CD4-positive, alpha-beta T cell (primary cell): Measurements from ENCODE around the gene DEF6. TPM values are rescaled to one million over a fixed set of nuclear protein-coding genes. Genes with fewer than 3 reads are reported as not detected.

ENCODE experiments used
- ATAC-seq: fragments of 200-7000 bp; cut with Tn5 transposase; one replicate; pipeline ENCODE4 v1.10.0; 2022; ENCODE audit warnings: mild to moderate bottlenecking; ENCODE audit not compliant: poor library complexity
- CTCF ChIA-PET: fragments of 350-600 bp; sonication (Branson Sonifier 250); formaldehyde crosslinking; loops from one replicate; lab custom pipeline; 2021; ENCODE audit warnings: antibody characterized with exemption, inconsistent platforms; lab: Charles Lee
- POLR2A ChIA-PET: fragments of 350-600 bp; sonication (Branson Sonifier 250); formaldehyde crosslinking; loops from one replicate; lab custom pipeline; 2021; ENCODE audit warnings: antibody characterized with exemption, inconsistent platforms; lab: Charles Lee
- DNase-seq, 14 experiments: peaks; one replicate each; pipeline ENCODE4 v3.0.0-alpha.2; 2013 to 2020; ENCODE audit warnings: mixed read lengths in 2 of 14
- H3K27ac ChIP-seq, 2 donors: one replicate each; pipeline versions ENCODE4 v1.5.1 to v1.7.0; 2013; ENCODE audit warnings: low read length in 2 of 2, low read depth in 1 of 2, mild to moderate bottlenecking in 1 of 2
- H3K27me3 ChIP-seq, 2 experiments: 1 replicate in 1 of 2; 2 replicates in 1 of 2; pipeline versions ENCODE4 v1.6.1 to v1.7.0; 2013; ENCODE audit warnings: low read length in 2 of 2, control low read depth in 1 of 2, mild to moderate bottlenecking in 1 of 2, moderate library complexity in 1 of 2; ENCODE audit not compliant: insufficient read depth in 2 of 2, control insufficient read depth in 1 of 2
- H3K36me3 ChIP-seq: one replicate; pipeline ENCODE4 v1.6.1; 2013; ENCODE audit warnings: low read length, control low read depth; ENCODE audit not compliant: insufficient read depth
- H3K4me1 ChIP-seq: one replicate; pipeline ENCODE4 v1.6.1; 2013; ENCODE audit warnings: low read length, control low read depth; ENCODE audit not compliant: insufficient read depth
- H3K4me3 ChIP-seq: one replicate; pipeline ENCODE4 v1.5.1; 2013; ENCODE audit warnings: mild to moderate bottlenecking, low read length, moderate library complexity
- H3K9me3 ChIP-seq, 2 experiments: 1 replicate in 1 of 2; 2 replicates in 1 of 2; pipeline versions ENCODE4 v1.6.1 to v1.7.0; 2013; ENCODE audit warnings: low read length in 2 of 2, mild to moderate bottlenecking in 2 of 2, control low read depth in 1 of 2, moderate library complexity in 1 of 2; ENCODE audit not compliant: control insufficient read depth in 1 of 2, insufficient read depth in 1 of 2
- H3K27ac Mint-ChIP-seq: one replicate; pipeline ENCODE4 v1.8.0; 2020; ENCODE audit warnings: mixed read lengths
- H3K27me3 Mint-ChIP-seq: one replicate; pipeline ENCODE4 v1.8.0; 2021; ENCODE audit warnings: mixed read lengths
- H3K36me3 Mint-ChIP-seq: one replicate; pipeline ENCODE4 v1.8.0; 2021; ENCODE audit warnings: low read depth, mixed read lengths
- H3K4me1 Mint-ChIP-seq: one replicate; pipeline ENCODE4 v1.8.0; 2021; ENCODE audit warnings: low read depth, mixed read lengths
- H3K4me3 Mint-ChIP-seq: one replicate; pipeline ENCODE4 v1.8.0; 2020; ENCODE audit warnings: mild to moderate bottlenecking, mixed read lengths
- H3K9me3 Mint-ChIP-seq: one replicate; pipeline ENCODE4 v1.8.0; 2020; ENCODE audit warnings: mixed read lengths
- intact Hi-C, 2 experiments: fragments of 100-400 bp; cut with DNase I in 1 of 2; cut with micrococcal nuclease in 1 of 2; formaldehyde crosslinking; loops; one replicate each; pipeline versions ENCODE4 v1.15.1 to v1.9.0; 2023 to 2025; cut with DNase I, micrococcal nuclease
- total RNA-seq, 174 experiments: library from RNA in 2 of 174; stranded (reverse) in 2 of 174; gene quantifications; one replicate each; pipeline ENCODE4 v1.2.3 and lab custom pipeline; 2021 to 2026
- TF ChIP-seq, protein P1 (sequence below): fragments of 200-600 bp; IDR thresholded peaks from one replicate; pipeline ENCODE4 v1.8.0; 2022; ENCODE audit warnings: antibody characterized with exemption, mild to moderate bottlenecking

DEF6 gene
- total RNA-seq, 2 experiments from 2014 or later = 209 to 212 TPM

- POLR2A ChIA-PET = interaction anchor here (2.3 kb wide), 1 partner anchor 9 kb away, joined by 14 read pairs; the partner anchor contains the start of gene ZNF76
- Mint-ChIP-seq H3K9me3 (no peaks in the 10 kb centered on the region), H3K27me3 (no peaks in the 10 kb centered on the region), H3K4me1 (peaks cover 43% of the 10 kb centered on the region), H3K36me3 (peaks cover 9% of the 10 kb centered on the region), H3K4me3 (no peak overlapping the region), H3K27ac (peak overlapping the region; percentile 29)
- CTCF ChIA-PET = no interaction called here
- Histone ChIP-seq H3K4me1 (peaks cover 4% of the 10 kb centered on the region), H3K27me3 (no peaks in the 10 kb centered on the region), H3K36me3 (peaks cover 2% of the 10 kb centered on the region), H3K9me3 (no peaks in the 10 kb centered on the region), H3K27ac (no peak overlapping the region), H3K4me3 (no peak overlapping the region)
- TF ChIP-seq, protein P1, sequence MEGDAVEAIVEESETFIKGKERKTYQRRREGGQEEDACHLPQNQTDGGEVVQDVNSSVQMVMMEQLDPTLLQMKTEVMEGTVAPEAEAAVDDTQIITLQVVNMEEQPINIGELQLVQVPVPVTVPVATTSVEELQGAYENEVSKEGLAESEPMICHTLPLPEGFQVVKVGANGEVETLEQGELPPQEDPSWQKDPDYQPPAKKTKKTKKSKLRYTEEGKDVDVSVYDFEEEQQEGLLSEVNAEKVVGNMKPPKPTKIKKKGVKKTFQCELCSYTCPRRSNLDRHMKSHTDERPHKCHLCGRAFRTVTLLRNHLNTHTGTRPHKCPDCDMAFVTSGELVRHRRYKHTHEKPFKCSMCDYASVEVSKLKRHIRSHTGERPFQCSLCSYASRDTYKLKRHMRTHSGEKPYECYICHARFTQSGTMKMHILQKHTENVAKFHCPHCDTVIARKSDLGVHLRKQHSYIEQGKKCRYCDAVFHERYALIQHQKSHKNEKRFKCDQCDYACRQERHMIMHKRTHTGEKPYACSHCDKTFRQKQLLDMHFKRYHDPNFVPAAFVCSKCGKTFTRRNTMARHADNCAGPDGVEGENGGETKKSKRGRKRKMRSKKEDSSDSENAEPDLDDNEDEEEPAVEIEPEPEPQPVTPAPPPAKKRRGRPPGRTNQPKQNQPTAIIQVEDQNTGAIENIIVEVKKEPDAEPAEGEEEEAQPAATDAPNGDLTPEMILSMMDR = no peak
- DNase-seq (no peak), ATAC-seq (no peak)
- intact Hi-C loops = loop anchor here in 1 of 2 experiments (10.0 kb wide), 1 partner anchor 757 kb away; the partner anchor contains the start of genes MAPK14 and SLC26A8
Measured at GRCh38 chr6:35267897-35268296, 29.7 kb upstream of the DEF6 start.

GRCh38 chr6:35272005-35272404 lies 25.6 kb upstream of the DEF6 start:
- H3K4me1 ChIP-seq = no peaks in the 10 kb centered on the region
- no peaks in the 10 kb centered on the region for H3K27me3 ChIP-seq
- no peak overlapping the region for H3K27ac ChIP-seq
- Mint-ChIP-seq H3K36me3 (peaks cover 9% of the 10 kb centered on the region), H3K4me3 (no peak overlapping the region), H3K27me3 (no peaks in the 10 kb centered on the region), H3K27ac (no peak overlapping the region), H3K4me1 (peaks cover 23% of the 10 kb centered on the region), H3K9me3 (no peaks in the 10 kb centered on the region)
- H3K9me3 ChIP-seq = no peaks in the 10 kb centered on the region
- CTCF ChIA-PET = no interaction called here
- H3K36me3 ChIP-seq = no peaks in the 10 kb centered on the region
- intact Hi-C loops = no loop called here
- H3K4me3 ChIP-seq = no peak overlapping the region
- ATAC-seq = no peak
- DNase-seq = no peak
- TF ChIP-seq, protein P1 = no peak
- POLR2A ChIA-PET = no interaction called here

DNA sequence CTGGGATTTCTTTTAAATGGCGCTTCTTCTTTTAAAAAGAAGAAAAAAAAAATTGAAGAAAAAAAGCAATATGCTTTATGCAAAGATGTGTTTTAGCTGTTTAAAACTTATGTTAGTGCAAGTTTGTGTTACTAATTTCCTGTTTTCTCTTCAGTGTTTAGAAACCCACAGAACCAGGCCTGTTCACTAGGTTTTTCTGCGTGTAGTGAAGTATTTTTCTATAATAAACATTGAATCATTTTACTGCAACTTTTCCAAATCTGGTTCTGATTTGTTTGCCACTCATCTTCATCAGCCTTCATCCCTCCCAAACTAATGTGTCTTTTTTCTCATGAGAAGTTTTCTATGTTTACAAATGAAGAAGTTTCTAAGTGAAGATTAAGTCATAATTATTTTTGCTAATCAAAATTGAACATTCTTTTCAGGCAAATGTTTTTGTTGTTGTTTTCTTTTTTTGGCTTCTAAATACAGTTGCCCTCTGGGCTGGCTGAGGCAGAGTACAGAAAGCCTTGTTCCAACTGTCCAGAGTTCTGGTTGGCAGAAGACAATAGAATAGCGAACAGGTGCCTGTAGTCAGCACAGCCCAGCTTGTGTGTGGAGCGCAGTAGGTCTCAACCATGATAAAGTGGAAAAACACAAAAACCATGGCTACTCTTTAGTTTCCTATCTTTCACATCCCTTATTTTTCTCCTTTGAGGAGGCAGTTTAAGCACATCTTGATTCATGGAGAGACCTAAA lies 23.6 kb upstream of the DEF6 start:
- H3K4me1 ChIP-seq = no peaks in the 10 kb centered on the region
- no peak overlapping the region for H3K4me3 ChIP-seq
- Mint-ChIP-seq H3K4me1 (peaks cover 14% of the 10 kb centered on the region), H3K36me3 (no peaks in the 10 kb centered on the region), H3K9me3 (no peaks in the 10 kb centered on the region), H3K27me3 (no peaks in the 10 kb centered on the region), H3K27ac (no peak overlapping the region), H3K4me3 (no peak overlapping the region)
- DNase-seq = no peak
- ChIA-PET POLR2A (interaction anchor here (1.6 kb wide), 1 partner anchor 15 kb away, joined by 4 read pairs; no protein-coding TSS in a partner anchor), CTCF (no interaction called here)
- H3K27me3 ChIP-seq = no peaks in the 10 kb centered on the region
- H3K9me3 ChIP-seq = no peaks in the 10 kb centered on the region
- intact Hi-C loops = no loop called here
- TF ChIP-seq, protein P1 = no peak
- ATAC-seq = no peak
- no peaks in the 10 kb centered on the region for H3K36me3 ChIP-seq
- no peak overlapping the region for H3K27ac ChIP-seq
